H9 (cell line): ENCODE results near the gene VWA8. TPM values are rescaled to one million over a fixed set of nuclear protein-coding genes. Genes with fewer than 3 reads are reported as not detected.

Experiments
- DNase-seq: peaks from one replicate; pipeline ENCODE4 v3.0.0-alpha.2; 2017
- H2AFZ ChIP-seq: one replicate; pipeline ENCODE4 v1.6.1; 2013; ENCODE audit warnings: mild to moderate bottlenecking, low read length, control low read depth, moderate library complexity
- H2AK5ac ChIP-seq: 2 replicates; pipeline ENCODE4 v1.6.1; 2013; ENCODE audit warnings: low read length, control low read depth, mixed read lengths; ENCODE audit not compliant: insufficient read length
- H2BK120ac ChIP-seq: one replicate; pipeline ENCODE4 v1.6.1; 2013; ENCODE audit warnings: low read depth, mild to moderate bottlenecking, low read length, control low read depth, inconsistent platforms; ENCODE audit not compliant: poor library complexity, severe bottlenecking
- H2BK12ac ChIP-seq: 2 replicates; pipeline ENCODE4 v1.6.1; 2013; ENCODE audit warnings: low read length, control low read depth, mixed read lengths, low read depth; ENCODE audit not compliant: insufficient read length
- H2BK15ac ChIP-seq: 2 replicates; pipeline ENCODE4 v1.6.1; 2013; ENCODE audit warnings: low read depth, low read length, control low read depth
- H2BK20ac ChIP-seq: one replicate; pipeline ENCODE4 v1.6.1; 2013; ENCODE audit warnings: low read depth, mild to moderate bottlenecking, low read length, control low read depth, inconsistent platforms; ENCODE audit not compliant: poor library complexity, severe bottlenecking
- H2BK5ac ChIP-seq: 2 replicates; pipeline ENCODE4 v1.6.1; 2013; ENCODE audit warnings: low read length, control low read depth, mixed read lengths; ENCODE audit not compliant: insufficient read length
- H3K14ac ChIP-seq: 2 replicates; pipeline ENCODE4 v1.6.1; 2013; ENCODE audit warnings: low read length, control low read depth; ENCODE audit not compliant: insufficient read depth
- H3K18ac ChIP-seq: 2 replicates; pipeline ENCODE4 v1.6.1; 2013; ENCODE audit warnings: low read depth, mild to moderate bottlenecking, mixed read lengths, low read length, control low read depth; ENCODE audit not compliant: insufficient read length
- H3K23ac ChIP-seq: 2 replicates; pipeline ENCODE4 v1.6.1; 2013; ENCODE audit warnings: low read length, control low read depth, mixed read lengths, low read depth; ENCODE audit not compliant: insufficient read length
- H3K23me2 ChIP-seq: 2 replicates; pipeline ENCODE4 v1.6.1; 2013; ENCODE audit warnings: low read depth, mild to moderate bottlenecking, mixed read lengths, low read length, control low read depth; ENCODE audit not compliant: insufficient read length, poor library complexity, severe bottlenecking
- H3K27ac ChIP-seq: 2 replicates; pipeline ENCODE4 v1.5.1; 2013; ENCODE audit warnings: low read length, control low read depth, mixed read lengths, low read depth; ENCODE audit not compliant: insufficient read length
- H3K27me3 ChIP-seq: 2 replicates; pipeline ENCODE4 v1.6.1; 2013; ENCODE audit warnings: low read length, control low read depth, inconsistent platforms; ENCODE audit not compliant: insufficient read depth
- H3K4ac ChIP-seq: 2 replicates; pipeline ENCODE4 v1.6.1; 2013; ENCODE audit warnings: low read depth, mild to moderate bottlenecking, control low read depth, inconsistent platforms, low read length, moderate library complexity
- H3K4me1 ChIP-seq: 2 replicates; pipeline ENCODE4 v1.6.1; 2013; ENCODE audit warnings: low read length, control low read depth, inconsistent platforms; ENCODE audit not compliant: insufficient read depth
- H3K4me2 ChIP-seq: 2 replicates; pipeline ENCODE4 v1.6.1; 2013; ENCODE audit warnings: low read length, control low read depth, mixed read lengths; ENCODE audit not compliant: insufficient read length, insufficient read depth
- H3K56ac ChIP-seq: 2 replicates; pipeline ENCODE4 v1.6.1; 2013; ENCODE audit warnings: low read depth, mild to moderate bottlenecking, mixed read lengths, low read length, control low read depth; ENCODE audit not compliant: insufficient read length
- H3K79me1 ChIP-seq: 2 replicates; pipeline ENCODE4 v1.6.1; 2013; ENCODE audit warnings: low read depth, mild to moderate bottlenecking, moderate library complexity, low read length, control low read depth, inconsistent platforms; ENCODE audit not compliant: insufficient read depth, poor library complexity, severe bottlenecking
- H3K79me2 ChIP-seq: 2 replicates; pipeline ENCODE4 v1.6.1; 2013; ENCODE audit warnings: low read length, control low read depth, inconsistent platforms; ENCODE audit not compliant: insufficient read depth
- H3K9ac ChIP-seq: 2 replicates; pipeline ENCODE4 v1.6.1; 2013; ENCODE audit warnings: low read length, control low read depth, mixed read lengths; ENCODE audit not compliant: insufficient read length; ENCODE audit errors: extremely low read depth
- H3K9me3 ChIP-seq: one replicate; pipeline ENCODE4 v1.6.1; 2013; ENCODE audit warnings: low read depth, low read length, inconsistent platforms; ENCODE audit not compliant: control insufficient read depth
- H3T11ph ChIP-seq: one replicate; pipeline ENCODE4 v1.6.1; 2013; ENCODE audit warnings: mild to moderate bottlenecking, low read length, control low read depth, inconsistent platforms
- H4K20me1 ChIP-seq: one replicate; pipeline ENCODE4 v1.6.1; 2013; ENCODE audit not compliant: control insufficient read depth, insufficient read length, insufficient read depth
- H4K5ac ChIP-seq: 2 replicates; pipeline ENCODE4 v1.6.1; 2013; ENCODE audit warnings: low read depth, mild to moderate bottlenecking, mixed read lengths, low read length, control low read depth; ENCODE audit not compliant: insufficient read length
- H4K8ac ChIP-seq: replicated peaks from 2 replicates; pipeline ENCODE4 v1.6.1; 2013; ENCODE audit warnings: low read length, control low read depth, mixed read lengths, low read depth; ENCODE audit not compliant: insufficient read length
- H4K91ac ChIP-seq: 2 replicates; pipeline ENCODE4 v1.6.1; 2013; ENCODE audit warnings: low read depth, mild to moderate bottlenecking, moderate library complexity, mixed read lengths, low read length, control low read depth; ENCODE audit not compliant: insufficient read length
- H3K27ac Mint-ChIP-seq, 3 experiments: 2 replicates in 2 of 3; 3 replicates in 1 of 3; pipeline ENCODE4 v1.8.0; 2020 to 2021; ENCODE audit warnings: mixed read lengths in 3 of 3, mild to moderate bottlenecking in 1 of 3, moderate library complexity in 1 of 3
- H3K27me3 Mint-ChIP-seq: 2 replicates; pipeline ENCODE4 v1.8.0; 2021; ENCODE audit warnings: low read depth, mild to moderate bottlenecking, moderate library complexity, mixed read lengths
- H3K36me3 Mint-ChIP-seq, 3 experiments: 2 replicates in 2 of 3; 3 replicates in 1 of 3; pipeline ENCODE4 v1.8.0; 2020 to 2021; ENCODE audit warnings: low read depth in 3 of 3, mixed read lengths in 3 of 3; ENCODE audit not compliant: insufficient read depth in 1 of 3
- H3K4me1 Mint-ChIP-seq, 2 experiments: 2 replicates each; pipeline ENCODE4 v1.8.0; 2020; ENCODE audit warnings: mixed read lengths in 2 of 2
- H3K4me3 Mint-ChIP-seq, 2 experiments: 2 replicates in 1 of 2; 3 replicates in 1 of 2; pipeline ENCODE4 v1.8.0; 2020 to 2021; ENCODE audit warnings: mild to moderate bottlenecking in 2 of 2, mixed read lengths in 2 of 2, moderate library complexity in 1 of 2
- H3K9me3 Mint-ChIP-seq, 2 experiments: 2 replicates in 1 of 2; 3 replicates in 1 of 2; pipeline ENCODE4 v1.8.0; 2020; ENCODE audit warnings: mild to moderate bottlenecking in 2 of 2, mixed read lengths in 2 of 2, moderate library complexity in 1 of 2
- WGBS: extraction: QIAGEN DNeasy Blood & Tissue Kit; methylation state at CpG from one replicate; pipeline ENCODE4 v1.1.7; 2013; ENCODE audit warnings: missing lambda C conversion rate, low lambda C conversion rate, mixed read lengths; ENCODE audit not compliant: insufficient read length; ENCODE audit errors: extremely low coverage; 5-methylcytosine and 5-hydroxymethylcytosine counted together
- total RNA-seq: library from RNA; stranded (reverse); gene quantifications from 2 replicates; pipeline ENCODE4 v1.2.1, GENCODE V29; 2021
- TF ChIP-seq, protein P1 (sequence below): fragments of 200-600 bp; sonication (generic); conservative IDR thresholded peaks from 3 replicates; pipeline ENCODE4 v1.8.0; 2021; ENCODE audit warnings: antibody characterized with exemption, mild to moderate bottlenecking

Gene VWA8
- total RNA-seq, 1 experiment from 2014 or later: 17.4 TPM

DNA sequence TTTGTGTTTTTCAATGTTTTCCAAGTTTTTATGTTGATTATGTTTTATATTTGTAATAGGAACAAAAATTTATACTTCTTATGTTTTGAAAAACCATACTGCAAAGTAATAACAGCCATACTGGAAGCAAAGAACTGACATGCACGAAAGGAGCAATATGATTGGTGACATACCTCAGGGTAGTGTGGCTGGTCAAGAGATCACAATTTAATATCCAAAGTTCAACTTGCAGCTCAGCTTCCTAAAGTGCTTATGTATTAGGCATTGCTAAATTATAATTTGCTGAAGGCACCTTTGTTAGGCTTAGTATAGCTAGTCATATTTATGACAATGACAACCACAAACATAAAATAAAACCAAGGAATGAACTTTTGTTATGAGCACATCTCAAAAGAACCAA lies 25.9 kb downstream of the VWA8 start:
- H2BK20ac ChIP-seq: no peak overlapping the region
- no peak overlapping the region for H4K8ac ChIP-seq
- H3K79me1 ChIP-seq: no peaks in the 10 kb centered on the region
- no peak overlapping the region for H3K27ac ChIP-seq
- no peaks in the 10 kb centered on the region for H3K23me2 ChIP-seq
- no peak overlapping the region for H2BK15ac ChIP-seq
- no peak overlapping the region for H2AK5ac ChIP-seq
- no peaks in the 10 kb centered on the region for H3K4me1 ChIP-seq
- H4K5ac ChIP-seq: no peak overlapping the region
- no peaks in the 10 kb centered on the region for H3K27me3 Mint-ChIP-seq
- no peak overlapping the region for H3K23ac ChIP-seq
- H3K18ac ChIP-seq: no peak overlapping the region
- H3T11ph ChIP-seq: no peak overlapping the region
- no peaks in the 10 kb centered on the region for H4K20me1 ChIP-seq
- no peak overlapping the region for H2BK12ac ChIP-seq
- no peak for DNase-seq
- no peak overlapping the region for H3K4ac ChIP-seq
- H2AFZ ChIP-seq: no peak overlapping the region
- TF ChIP-seq, protein P1, sequence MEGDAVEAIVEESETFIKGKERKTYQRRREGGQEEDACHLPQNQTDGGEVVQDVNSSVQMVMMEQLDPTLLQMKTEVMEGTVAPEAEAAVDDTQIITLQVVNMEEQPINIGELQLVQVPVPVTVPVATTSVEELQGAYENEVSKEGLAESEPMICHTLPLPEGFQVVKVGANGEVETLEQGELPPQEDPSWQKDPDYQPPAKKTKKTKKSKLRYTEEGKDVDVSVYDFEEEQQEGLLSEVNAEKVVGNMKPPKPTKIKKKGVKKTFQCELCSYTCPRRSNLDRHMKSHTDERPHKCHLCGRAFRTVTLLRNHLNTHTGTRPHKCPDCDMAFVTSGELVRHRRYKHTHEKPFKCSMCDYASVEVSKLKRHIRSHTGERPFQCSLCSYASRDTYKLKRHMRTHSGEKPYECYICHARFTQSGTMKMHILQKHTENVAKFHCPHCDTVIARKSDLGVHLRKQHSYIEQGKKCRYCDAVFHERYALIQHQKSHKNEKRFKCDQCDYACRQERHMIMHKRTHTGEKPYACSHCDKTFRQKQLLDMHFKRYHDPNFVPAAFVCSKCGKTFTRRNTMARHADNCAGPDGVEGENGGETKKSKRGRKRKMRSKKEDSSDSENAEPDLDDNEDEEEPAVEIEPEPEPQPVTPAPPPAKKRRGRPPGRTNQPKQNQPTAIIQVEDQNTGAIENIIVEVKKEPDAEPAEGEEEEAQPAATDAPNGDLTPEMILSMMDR: no peak
- no peaks in the 10 kb centered on the region for H3K27me3 ChIP-seq
- H3K9me3 Mint-ChIP-seq: no peaks in the 10 kb centered on the region
- no peak overlapping the region for H3K27ac Mint-ChIP-seq
- H3K36me3 Mint-ChIP-seq: peaks cover 0 to 1% (median 0%) of the 10 kb centered on the region in 3 experiments; a peak in 2 of 7 replicates
- H4K91ac ChIP-seq: no peak overlapping the region
- no peak overlapping the region for H3K4me2 ChIP-seq
- H3K14ac ChIP-seq: no peak overlapping the region
- H3K4me1 Mint-ChIP-seq: no peaks in the 10 kb centered on the region
- no peak overlapping the region for H2BK120ac ChIP-seq
- H3K9me3 ChIP-seq: no peaks in the 10 kb centered on the region
- no CpG with 5 or more reads among the region's 1 CpG for WGBS
- H3K56ac ChIP-seq: no peak overlapping the region
- H2BK5ac ChIP-seq: no peak overlapping the region
- H3K79me2 ChIP-seq: no peaks in the 10 kb centered on the region
- no peak overlapping the region for H3K9ac ChIP-seq
- H3K4me3 Mint-ChIP-seq: no peak overlapping the region
